ENCODE data around the gene ADGRD1.

The ADGRD1 gene

GRCh38 chr12:131140069-131140435 lies 186.3 kb downstream of the ADGRD1 start:
- CTCF ChIA-PET: no interaction called here
- Mint-ChIP-seq H3K9me3 (no peaks in the 10 kb centered on the region), H3K4me1 (no peaks in the 10 kb centered on the region), H3K4me3 (no peak overlapping the region), H3K27ac (no peak overlapping the region), H3K27me3 (no peaks in the 10 kb centered on the region), H3K36me3 (no peaks in the 10 kb centered on the region)
- no peak for DNase-seq

GRCh38 chr12:131140697-131141096 lies 187.0 kb downstream of the ADGRD1 start:
- H3K36me3 Mint-ChIP-seq: no peaks in the 10 kb centered on the region
- H3K27ac Mint-ChIP-seq: no peak overlapping the region

GRCh38 chr12:131141514-131141913 lies 187.8 kb downstream of the ADGRD1 start:
- no peaks in the 10 kb centered on the region for H3K4me1 Mint-ChIP-seq
- CTCF ChIA-PET: no interaction called here
- no peaks in the 10 kb centered on the region for H3K9me3 Mint-ChIP-seq
- no peak for DNase-seq
- H3K27me3 Mint-ChIP-seq: no peaks in the 10 kb centered on the region
- no peak overlapping the region for H3K27ac Mint-ChIP-seq
- H3K36me3 Mint-ChIP-seq: no peaks in the 10 kb centered on the region
- no peak overlapping the region for H3K4me3 Mint-ChIP-seq

More at GRCh38 chr12:131140697-131141096, 187.0 kb downstream of the ADGRD1 start:
- DNase-seq: no peak
- Mint-ChIP-seq H3K9me3 (no peaks in the 10 kb centered on the region), H3K27me3 (no peaks in the 10 kb centered on the region), H3K4me1 (no peaks in the 10 kb centered on the region), H3K4me3 (no peak overlapping the region)
- CTCF ChIA-PET: no interaction called here

- DNase-seq: no peak
- Mint-ChIP-seq H3K27me3 (no peaks in the 10 kb centered on the region), H3K4me1 (no peaks in the 10 kb centered on the region), H3K9me3 (no peaks in the 10 kb centered on the region), H3K27ac (no peak overlapping the region), H3K36me3 (no peaks in the 10 kb centered on the region), H3K4me3 (no peak overlapping the region)
- CTCF ChIA-PET: no interaction called here
These were observed 189.4 kb downstream of the ADGRD1 start for GRCh38 chr12:131142891-131143657.

- CTCF ChIA-PET: no interaction called here
- Mint-ChIP-seq H3K4me3 (no peak overlapping the region), H3K27me3 (no peaks in the 10 kb centered on the region), H3K9me3 (no peaks in the 10 kb centered on the region), H3K36me3 (no peaks in the 10 kb centered on the region), H3K27ac (no peak overlapping the region), H3K4me1 (no peaks in the 10 kb centered on the region)
- no peak for DNase-seq
These were observed 192.5 kb downstream of the ADGRD1 start for GRCh38 chr12:131146173-131146675.

- DNase-seq: no peak
- Mint-ChIP-seq H3K27me3 (no peaks in the 10 kb centered on the region), H3K9me3 (no peaks in the 10 kb centered on the region), H3K4me3 (no peak overlapping the region), H3K4me1 (no peaks in the 10 kb centered on the region), H3K27ac (no peak overlapping the region), H3K36me3 (no peaks in the 10 kb centered on the region)
- CTCF ChIA-PET: no interaction called here
These were observed 193.6 kb downstream of the ADGRD1 start for GRCh38 chr12:131147293-131147692.

- CTCF ChIA-PET: no interaction called here
- Mint-ChIP-seq H3K27me3 (no peaks in the 10 kb centered on the region), H3K4me1 (no peaks in the 10 kb centered on the region), H3K9me3 (no peaks in the 10 kb centered on the region), H3K27ac (no peak overlapping the region), H3K4me3 (no peak overlapping the region), H3K36me3 (no peaks in the 10 kb centered on the region)
- DNase-seq: no peak
These were observed 194.2 kb downstream of the ADGRD1 start for GRCh38 chr12:131147894-131148293.

GRCh38 chr12:131151558-131152345 lies 198.0 kb downstream of the ADGRD1 start:
- Mint-ChIP-seq H3K36me3 (no peaks in the 10 kb centered on the region), H3K27ac (no peak overlapping the region), H3K9me3 (no peaks in the 10 kb centered on the region), H3K4me1 (no peaks in the 10 kb centered on the region), H3K27me3 (no peaks in the 10 kb centered on the region), H3K4me3 (no peak overlapping the region)
- no peak for DNase-seq
- CTCF ChIA-PET: interaction anchor here (0.7 to 1.3 kb wide), 2 partner anchors 19 to 45 kb away, joined by 3 to 4 read pairs; no protein-coding TSS in a partner anchor

GRCh38 chr12:131152587-131152986 lies 198.9 kb downstream of the ADGRD1 start:
- no peak overlapping the region for H3K4me3 Mint-ChIP-seq
- no peaks in the 10 kb centered on the region for H3K4me1 Mint-ChIP-seq
- CTCF ChIA-PET: interaction anchor here (1.3 kb wide), 1 partner anchor 46 kb away, joined by 3 read pairs; no protein-coding TSS in a partner anchor
- H3K9me3 Mint-ChIP-seq: no peaks in the 10 kb centered on the region
- DNase-seq: no peak
- no peaks in the 10 kb centered on the region for H3K36me3 Mint-ChIP-seq
- H3K27me3 Mint-ChIP-seq: peaks cover 3% of the 10 kb centered on the region
- no peak overlapping the region for H3K27ac Mint-ChIP-seq

- no peak overlapping the region for H3K4me3 Mint-ChIP-seq
- peaks cover 3% of the 10 kb centered on the region for H3K27me3 Mint-ChIP-seq
- H3K27ac Mint-ChIP-seq: no peak overlapping the region
- no peaks in the 10 kb centered on the region for H3K36me3 Mint-ChIP-seq
- no peaks in the 10 kb centered on the region for H3K9me3 Mint-ChIP-seq
- no peak for DNase-seq
- CTCF ChIA-PET: no interaction called here
- H3K4me1 Mint-ChIP-seq: no peaks in the 10 kb centered on the region
These were observed 199.3 kb downstream of the ADGRD1 start for GRCh38 chr12:131153016-131153415.

- H3K27ac Mint-ChIP-seq: no peak overlapping the region
- H3K4me3 Mint-ChIP-seq: no peak overlapping the region
- no peaks in the 10 kb centered on the region for H3K9me3 Mint-ChIP-seq
- CTCF ChIA-PET: no interaction called here
- DNase-seq: no peak
- H3K4me1 Mint-ChIP-seq: no peaks in the 10 kb centered on the region
- H3K36me3 Mint-ChIP-seq: no peaks in the 10 kb centered on the region
- peaks cover 3% of the 10 kb centered on the region for H3K27me3 Mint-ChIP-seq
These were observed 200.2 kb downstream of the ADGRD1 start for GRCh38 chr12:131153956-131154355.

- H3K4me3 Mint-ChIP-seq: no peak overlapping the region
- no peaks in the 10 kb centered on the region for H3K36me3 Mint-ChIP-seq
- CTCF ChIA-PET: no interaction called here
- H3K27me3 Mint-ChIP-seq: peaks cover 3% of the 10 kb centered on the region
- H3K4me1 Mint-ChIP-seq: no peaks in the 10 kb centered on the region
- no peak for DNase-seq
- H3K9me3 Mint-ChIP-seq: no peaks in the 10 kb centered on the region
- no peak overlapping the region for H3K27ac Mint-ChIP-seq
These were observed 201.4 kb downstream of the ADGRD1 start for GRCh38 chr12:131155131-131155530.

GRCh38 chr12:131157743-131158142 lies 204.0 kb downstream of the ADGRD1 start:
- Mint-ChIP-seq H3K27ac (no peak overlapping the region), H3K36me3 (no peaks in the 10 kb centered on the region), H3K9me3 (no peaks in the 10 kb centered on the region), H3K27me3 (peaks cover 3% of the 10 kb centered on the region), H3K4me3 (no peak overlapping the region), H3K4me1 (no peaks in the 10 kb centered on the region)
- no peak for DNase-seq
- CTCF ChIA-PET: no interaction called here

GRCh38 chr12:131159660-131160059 lies 206.0 kb downstream of the ADGRD1 start:
- no peak overlapping the region for H3K27ac Mint-ChIP-seq

GRCh38 chr12:131162113-131162512 lies 208.4 kb downstream of the ADGRD1 start:
- CTCF ChIA-PET: no interaction called here
- Mint-ChIP-seq H3K27me3 (peaks cover 10% of the 10 kb centered on the region), H3K9me3 (no peaks in the 10 kb centered on the region), H3K36me3 (no peaks in the 10 kb centered on the region), H3K27ac (no peak overlapping the region), H3K4me1 (no peaks in the 10 kb centered on the region), H3K4me3 (no peak overlapping the region)
- DNase-seq: no peak

More at GRCh38 chr12:131159660-131160059, 206.0 kb downstream of the ADGRD1 start:
- DNase-seq: no peak
- Mint-ChIP-seq H3K27me3 (peaks cover 3% of the 10 kb centered on the region), H3K4me1 (no peaks in the 10 kb centered on the region), H3K4me3 (no peak overlapping the region), H3K36me3 (no peaks in the 10 kb centered on the region), H3K9me3 (no peaks in the 10 kb centered on the region)
- CTCF ChIA-PET: no interaction called here
